B cell (primary cell): ENCODE results near the gene EPB41L4A.
"Not testable (repeated sequence)": the region's sequence is repeated elsewhere in the genome, so short reads cannot be mapped to it uniquely, and the experiment has no call there.

Experiments
- EZH2 ChIP-seq: IDR thresholded peaks from 2 replicates; pipeline ENCODE4 v1.6.1; 2012; ENCODE audit warnings: borderline replicate concordance, low read depth, mild to moderate bottlenecking, moderate library complexity, low read length; ENCODE audit not compliant: insufficient read depth, poor library complexity, severe bottlenecking
- TF ChIP-seq, protein P1 (sequence below): fragments of 200-600 bp; IDR thresholded peaks from one replicate; pipeline ENCODE4 v1.8.0; 2022; ENCODE audit warnings: antibody characterized with exemption, mild to moderate bottlenecking

- TF ChIP-seq, protein P1, sequence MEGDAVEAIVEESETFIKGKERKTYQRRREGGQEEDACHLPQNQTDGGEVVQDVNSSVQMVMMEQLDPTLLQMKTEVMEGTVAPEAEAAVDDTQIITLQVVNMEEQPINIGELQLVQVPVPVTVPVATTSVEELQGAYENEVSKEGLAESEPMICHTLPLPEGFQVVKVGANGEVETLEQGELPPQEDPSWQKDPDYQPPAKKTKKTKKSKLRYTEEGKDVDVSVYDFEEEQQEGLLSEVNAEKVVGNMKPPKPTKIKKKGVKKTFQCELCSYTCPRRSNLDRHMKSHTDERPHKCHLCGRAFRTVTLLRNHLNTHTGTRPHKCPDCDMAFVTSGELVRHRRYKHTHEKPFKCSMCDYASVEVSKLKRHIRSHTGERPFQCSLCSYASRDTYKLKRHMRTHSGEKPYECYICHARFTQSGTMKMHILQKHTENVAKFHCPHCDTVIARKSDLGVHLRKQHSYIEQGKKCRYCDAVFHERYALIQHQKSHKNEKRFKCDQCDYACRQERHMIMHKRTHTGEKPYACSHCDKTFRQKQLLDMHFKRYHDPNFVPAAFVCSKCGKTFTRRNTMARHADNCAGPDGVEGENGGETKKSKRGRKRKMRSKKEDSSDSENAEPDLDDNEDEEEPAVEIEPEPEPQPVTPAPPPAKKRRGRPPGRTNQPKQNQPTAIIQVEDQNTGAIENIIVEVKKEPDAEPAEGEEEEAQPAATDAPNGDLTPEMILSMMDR: not testable (repeated sequence)
- TF ChIP-seq EZH2: not testable (repeated sequence)
Observed at GRCh38 chr5:112395299-112395698, 23.8 kb downstream of the EPB41L4A start.
